Measurements from ENCODE around the gene RNF123.

The RNF123 gene

DNA sequence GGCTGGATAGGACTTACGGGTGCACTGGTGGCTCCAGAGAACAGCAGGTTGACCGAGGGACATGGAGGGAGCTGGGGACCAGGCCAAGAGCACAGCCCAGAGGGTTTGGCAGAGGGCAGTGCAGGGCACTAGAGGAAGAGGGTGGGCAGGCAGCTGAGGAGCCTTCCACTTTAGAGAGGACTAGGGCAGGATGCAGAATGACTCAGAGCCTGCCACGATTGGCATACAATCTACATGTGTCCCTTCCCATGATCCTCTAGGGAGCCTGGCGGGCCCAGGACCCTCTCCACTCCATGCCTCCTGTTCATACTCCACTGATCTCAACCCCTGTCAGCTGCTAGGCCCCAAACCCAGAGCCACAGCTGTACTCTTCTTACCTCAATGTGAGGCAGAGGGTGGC, 29.6 kb upstream of the RNF123 start:
- DNase-seq, result no peak

- no peak for DNase-seq
Observed at GRCh38 chr3:49661281-49661680, 28.1 kb upstream of the RNF123 start.

DNA sequence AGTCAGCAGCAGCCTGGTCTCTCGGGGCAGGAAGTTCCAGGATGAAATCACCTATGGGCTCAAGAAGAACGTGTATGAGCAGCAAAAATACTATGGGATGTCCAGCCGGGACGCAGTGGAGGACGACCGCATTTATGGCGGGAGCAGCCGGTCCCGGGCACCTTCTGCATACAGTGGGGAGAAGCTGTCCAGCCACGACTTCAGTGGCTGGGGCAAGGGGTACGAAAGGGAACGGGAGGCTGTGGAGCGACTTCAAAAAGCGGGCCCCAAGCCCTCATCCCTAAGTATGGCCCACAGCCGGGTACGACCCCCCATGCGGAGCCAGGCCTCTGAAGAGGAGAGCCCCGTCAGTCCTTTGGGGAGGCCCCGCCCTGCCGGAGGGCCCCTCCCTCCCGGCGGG, 27.3 kb upstream of the RNF123 start:
- DNase-seq, result no peak

- no peak for DNase-seq
Observed at GRCh38 chr3:49662720-49663413, 26.5 kb upstream of the RNF123 start.

- DNase-seq, result no peak
Observed at GRCh38 chr3:49663831-49664230, 25.5 kb upstream of the RNF123 start.

GRCh38 chr3:49664300-49664699, 25.1 kb upstream of the RNF123 start:
- DNase-seq, result no peak

DNA sequence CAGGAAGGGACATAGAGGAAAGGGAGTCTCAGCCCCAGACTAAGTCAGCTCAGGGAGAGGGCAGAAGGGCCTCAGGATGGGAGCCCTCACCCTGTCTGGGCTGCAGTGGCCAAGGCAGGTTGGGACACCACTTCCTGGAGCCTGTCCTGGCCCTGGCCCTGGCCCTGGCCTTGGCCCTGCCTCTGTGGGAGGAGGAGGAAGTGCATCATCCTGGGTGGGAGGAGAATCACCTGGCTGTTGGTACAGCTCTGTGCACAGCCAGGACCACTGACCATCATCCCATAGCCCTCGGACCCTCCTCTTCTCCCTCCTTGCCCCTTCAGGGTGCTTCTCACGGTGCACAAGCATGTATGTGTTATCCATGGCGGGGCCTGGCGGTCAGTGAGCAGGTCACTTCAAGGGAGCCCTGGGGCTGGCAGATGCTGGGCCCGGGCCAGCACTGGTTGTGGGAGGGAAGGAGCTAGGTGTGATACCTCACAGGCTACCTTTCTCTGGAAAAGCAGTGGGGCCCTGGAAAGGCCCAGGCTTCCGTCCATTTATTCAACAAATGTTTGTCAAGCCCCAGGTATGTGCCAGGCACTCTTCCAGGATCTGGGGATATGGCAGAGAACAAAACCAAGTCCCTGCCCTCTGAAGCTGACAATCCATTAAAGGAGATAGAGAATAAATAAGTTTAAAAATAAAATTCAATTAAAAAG, 23.4 kb upstream of the RNF123 start:
- DNase-seq, result no peak

DNA sequence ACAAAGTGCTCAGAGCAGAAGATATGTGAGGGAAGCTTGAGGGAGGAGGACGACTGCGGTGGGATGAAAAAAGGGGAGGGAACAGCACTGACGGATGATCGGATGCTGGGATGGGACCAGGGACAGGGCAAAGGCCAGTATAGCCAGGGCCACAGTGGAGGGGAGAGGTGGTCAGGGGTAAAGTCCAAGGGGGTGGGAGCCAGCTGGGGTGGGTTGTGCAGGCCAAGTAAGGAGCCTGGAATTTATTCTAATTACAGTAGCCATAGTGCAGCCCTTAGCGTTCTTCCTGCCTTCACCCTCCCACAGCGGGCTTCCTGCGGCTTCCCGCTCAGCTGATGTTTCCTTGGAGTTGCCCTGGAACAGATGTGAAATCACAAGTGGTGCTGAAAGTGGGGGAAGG, 22.8 kb upstream of the RNF123 start:
- no peak for DNase-seq

- no peak for DNase-seq
Observed at GRCh38 chr3:49667701-49668413, 21.5 kb upstream of the RNF123 start.

DNA sequence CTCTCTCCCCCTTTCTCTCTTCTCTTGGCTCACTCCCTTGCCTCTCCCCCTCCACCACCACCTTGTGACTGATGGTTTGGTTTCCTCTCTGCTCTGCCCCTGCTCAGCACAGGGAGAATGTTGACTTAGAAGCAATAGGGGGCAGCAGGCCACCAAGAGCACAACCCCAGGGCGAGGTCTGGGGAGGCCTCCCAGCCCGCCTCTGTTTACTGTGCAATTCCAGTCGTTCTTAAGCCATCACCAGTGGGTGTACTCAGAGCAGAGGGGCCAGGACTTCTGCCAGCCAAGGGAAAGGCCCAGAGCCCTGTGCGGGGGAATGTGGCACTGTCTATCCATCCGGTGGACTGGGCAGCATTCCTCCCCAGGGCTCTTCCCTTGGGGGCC, 21.0 kb upstream of the RNF123 start:
- no peak for DNase-seq

GRCh38 chr3:49668861-49669260, 20.5 kb upstream of the RNF123 start:
- DNase-seq, result no peak

GRCh38 chr3:49669352-49669751, 20.0 kb upstream of the RNF123 start:
- no peak for DNase-seq

GRCh38 chr3:49670940-49671290, 18.4 kb upstream of the RNF123 start:
- no peak for DNase-seq

DNA sequence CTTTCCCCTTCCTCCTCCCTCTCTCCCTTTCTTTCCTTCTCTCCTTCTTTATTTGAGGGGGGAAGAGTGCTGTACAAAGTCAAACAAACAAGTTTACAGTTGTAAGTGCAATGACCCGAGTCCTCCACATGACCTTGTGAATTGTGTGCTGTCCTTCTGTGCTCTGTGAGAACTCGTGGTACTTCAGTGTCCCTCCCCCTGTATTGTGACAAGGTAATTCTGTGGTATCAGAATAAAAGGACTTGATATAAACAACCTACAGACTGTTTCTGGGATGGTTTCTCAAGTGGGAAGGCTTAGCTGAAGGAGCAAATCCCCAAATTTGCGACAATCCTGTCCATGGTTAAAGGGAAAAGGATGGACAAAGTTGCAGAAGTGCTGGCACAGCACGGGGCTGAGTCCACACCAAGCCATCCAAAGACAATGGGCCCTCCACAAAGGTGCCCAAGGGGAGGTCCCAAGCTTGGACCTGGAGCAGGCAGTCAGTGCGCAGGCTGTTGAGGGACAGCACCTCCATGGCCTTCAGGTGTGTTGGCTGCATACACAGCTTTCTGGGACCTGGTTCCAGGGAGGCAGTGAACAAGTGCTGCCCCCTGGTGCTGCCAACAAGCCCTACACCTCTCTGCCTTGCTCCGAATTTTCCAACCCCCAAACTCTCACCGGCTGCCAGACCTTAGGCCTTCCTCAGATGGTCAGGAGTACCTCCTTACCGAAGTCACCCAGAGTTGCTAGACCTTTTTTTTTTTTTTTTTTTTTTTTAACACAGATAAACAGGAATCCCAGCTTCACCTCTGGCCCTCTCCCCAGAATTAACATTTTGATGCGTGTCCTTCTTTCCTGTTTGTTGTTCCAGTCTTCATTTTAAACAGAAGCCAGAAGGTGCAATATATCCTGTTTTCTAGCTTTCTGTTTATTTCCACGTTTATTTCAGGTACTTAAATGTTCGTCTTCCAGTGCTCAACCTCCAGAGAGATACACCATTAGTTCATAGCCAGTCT, 17.8 kb upstream of the RNF123 start:
- peak; percentile 55 to 71 (median 62) for DNase-seq

- peak in 2 of 3 donors; percentile 32 to 48 for DNase-seq
Observed at GRCh38 chr3:49673121-49673714, 16.1 kb upstream of the RNF123 start.

GRCh38 chr3:49673715-49674496, 15.5 kb upstream of the RNF123 start, which contains the start of gene APEH:
Gene APEH (plus strand): TSS chr3:49674351. CDS start chr3:49674402, 51 bp downstream.
- DNase-seq, result peak; percentile 96 to 99 (median 98)

DNA sequence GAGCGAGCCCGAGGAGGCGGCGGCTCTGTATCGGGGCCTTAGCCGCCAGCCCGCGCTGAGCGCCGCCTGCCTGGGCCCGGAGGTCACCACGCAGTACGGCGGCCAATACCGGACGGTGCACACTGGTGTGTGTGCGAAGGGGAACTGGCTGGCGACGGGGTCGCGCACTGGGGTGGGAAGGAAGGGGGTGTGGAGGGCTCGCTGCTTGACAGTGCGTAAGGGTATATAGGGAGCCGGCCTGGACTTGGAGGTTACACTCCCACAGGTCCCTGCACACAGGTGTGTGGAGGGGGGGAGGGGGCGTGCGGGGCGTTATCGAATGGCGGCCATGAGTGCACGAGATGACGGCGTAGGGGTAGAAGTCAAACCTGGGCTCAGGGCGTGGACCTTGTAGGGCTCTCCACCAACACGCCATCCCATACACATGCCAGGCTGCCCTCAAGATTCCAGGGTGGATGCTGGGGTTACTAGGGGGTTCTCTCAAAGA, 14.8 kb upstream of the RNF123 start:
- no peak for DNase-seq

GRCh38 chr3:49675912-49676311, 13.4 kb upstream of the RNF123 start:
- no peak for DNase-seq

DNA sequence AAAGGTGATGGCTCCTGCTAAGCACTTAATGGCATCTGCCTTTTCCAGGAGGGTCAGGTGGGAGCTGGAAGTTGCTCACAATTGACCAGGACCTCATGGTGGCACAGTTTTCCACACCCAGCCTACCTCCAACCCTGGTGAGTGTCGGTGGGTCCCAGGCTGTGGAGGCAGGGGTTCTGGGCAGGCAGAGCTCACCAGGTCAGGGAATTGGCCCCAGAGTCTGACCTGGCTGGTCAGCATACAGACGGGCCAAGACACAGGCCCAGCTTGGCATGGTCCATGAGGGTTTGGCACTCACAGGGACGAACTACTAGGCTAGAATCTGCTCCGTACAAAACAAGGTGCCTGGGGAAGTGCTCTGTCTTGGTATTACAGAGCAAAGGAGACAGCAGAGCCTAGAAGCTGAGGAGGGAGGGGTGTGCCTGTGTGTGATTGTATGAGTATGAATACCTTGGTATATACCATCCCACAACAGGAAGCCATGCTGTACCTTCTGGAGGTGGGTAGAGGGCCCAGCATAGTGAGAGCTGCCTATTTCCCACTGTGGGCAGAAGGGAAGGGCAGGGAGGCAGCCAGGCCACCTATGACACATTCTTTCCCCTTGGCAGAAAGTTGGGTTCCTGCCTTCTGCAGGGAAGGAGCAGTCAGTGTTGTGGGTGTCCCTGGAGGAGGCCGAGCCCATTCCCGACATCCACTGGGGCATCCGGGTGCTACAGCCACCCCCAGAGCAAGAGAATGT, 8.7 kb upstream of the RNF123 start:
- DNase-seq, result no peak

- no peak for DNase-seq
Observed at GRCh38 chr3:49681232-49681522, 8.2 kb upstream of the RNF123 start.

DNA sequence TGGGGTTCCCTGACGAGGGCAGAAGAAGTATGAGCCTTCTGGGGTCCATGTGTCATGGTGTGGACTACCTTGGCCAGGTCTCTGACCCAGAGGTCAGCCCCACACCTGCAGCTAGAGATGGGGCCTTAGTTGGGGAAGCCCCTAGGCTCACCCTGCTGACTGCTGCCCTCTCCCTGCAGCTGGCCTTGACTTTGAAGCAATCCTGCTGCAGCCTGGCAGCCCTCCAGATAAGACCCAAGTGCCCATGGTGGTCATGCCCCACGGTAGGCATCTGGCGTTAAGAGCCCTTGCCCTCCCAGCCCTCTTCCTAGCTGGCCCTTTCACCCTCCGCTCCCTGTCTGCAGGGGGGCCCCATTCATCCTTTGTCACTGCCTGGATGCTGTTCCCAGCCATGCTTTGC, 7.8 kb upstream of the RNF123 start:
- DNase-seq, result no peak
